ENCODE results near the gene ZNF689.
"Not testable (repeated sequence)": the region's sequence is repeated elsewhere in the genome, so short reads cannot be mapped to it uniquely, and the experiment has no call there.

The ZNF689 gene

GRCh38 chr16:30609926-30610839 lies at the start of gene ZNF689:
Gene ZNF689 (minus strand): TSS chr16:30610389. CDS start chr16:30610041, 348 bp downstream.
- peak; percentile 93 for DNase-seq

GRCh38 chr16:30658731-30659506 lies 48.7 kb upstream of the ZNF689 start:
- DNase-seq = peak; percentile 95

- peak; percentile 99 for DNase-seq
These were observed 47.9 kb upstream of the ZNF689 start, which contains the start of gene FBRS for GRCh38 chr16:30657866-30658730. Gene FBRS (plus strand): TSS chr16:30658431. CDS start chr16:30659519, 1,088 bp downstream.

- DNase-seq = no peak
These were observed 47.0 kb upstream of the ZNF689 start for GRCh38 chr16:30656974-30657865.

GRCh38 chr16:30656388-30656787 lies 46.2 kb upstream of the ZNF689 start:
- DNase-seq = no peak

GRCh38 chr16:30655815-30656347 lies 45.7 kb upstream of the ZNF689 start:
- DNase-seq = no peak

GRCh38 chr16:30654856-30655255 lies 44.7 kb upstream of the ZNF689 start:
- DNase-seq = no peak

- DNase-seq = no peak
These were observed 42.5 kb upstream of the ZNF689 start for GRCh38 chr16:30652718-30653117.

- no peak for DNase-seq
These were observed 41.8 kb upstream of the ZNF689 start for GRCh38 chr16:30652005-30652296.

- DNase-seq = peak; percentile 23
These were observed 41.2 kb upstream of the ZNF689 start for GRCh38 chr16:30651124-30652004.

GRCh38 chr16:30650369-30651123 lies 40.4 kb upstream of the ZNF689 start, which contains the start of gene PRR14:
Gene PRR14 (plus strand): TSS chr16:30650960. CDS start chr16:30651646, 686 bp downstream.
- DNase-seq = peak; percentile 97

GRCh38 chr16:30649725-30650368 lies 39.7 kb upstream of the ZNF689 start:
- DNase-seq = no peak

GRCh38 chr16:30647274-30647571 lies 37.0 kb upstream of the ZNF689 start:
- no peak for DNase-seq

- no peak for DNase-seq
These were observed 35.5 kb upstream of the ZNF689 start for GRCh38 chr16:30645727-30646126.

GRCh38 chr16:30644334-30644830 lies 34.2 kb upstream of the ZNF689 start:
- no peak for DNase-seq

GRCh38 chr16:30641378-30641982 lies 31.3 kb upstream of the ZNF689 start:
- DNase-seq = no peak

- no peak for DNase-seq
These were observed 27.8 kb upstream of the ZNF689 start for GRCh38 chr16:30637944-30638343.

GRCh38 chr16:30637139-30637538 lies 26.9 kb upstream of the ZNF689 start:
- DNase-seq = not testable (repeated sequence)

- DNase-seq = no peak
These were observed 26.4 kb upstream of the ZNF689 start for GRCh38 chr16:30636599-30636998.

All from NCI-H526 treated with DMSO at 0.1 percent for 48 hours (cell line).